Fibroblast of gingiva (primary cell): ENCODE results near the gene MIS12.

Source experiments
- DNase-seq: peaks from one replicate; pipeline ENCODE4 v3.0.0-alpha.2; 2011; ENCODE audit warnings: low read depth

Gene MIS12

GRCh38 chr17:5535436-5535835 lies 49.1 kb downstream of the MIS12 start:
- DNase-seq, result no peak

GRCh38 chr17:5536866-5537650 lies 50.7 kb downstream of the MIS12 start:
- DNase-seq, result no peak

GRCh38 chr17:5539286-5539685 lies 52.9 kb downstream of the MIS12 start:
- DNase-seq, result no peak

- no peak for DNase-seq
Measured at GRCh38 chr17:5540321-5540720, 54.0 kb downstream of the MIS12 start.
